DMS79 (cell line): ENCODE results near the gene DOCK9.

Source experiments
- DNase-seq: peaks from one replicate; lab custom pipeline; 2025; lab: John Stamatoyannopoulos, UW

Gene DOCK9

GRCh38 chr13:98795220-98795619, 182.6 kb downstream of the DOCK9 start:
- no peak for DNase-seq

GRCh38 chr13:98794498-98794897, 183.4 kb downstream of the DOCK9 start:
- DNase-seq: no peak

GRCh38 chr13:98792785-98793495, 184.9 kb downstream of the DOCK9 start:
- DNase-seq: no peak

GRCh38 chr13:98792321-98792720, 185.5 kb downstream of the DOCK9 start:
- peak; percentile 30 for DNase-seq

GRCh38 chr13:98791611-98792010, 186.3 kb downstream of the DOCK9 start:
- DNase-seq: no peak

- DNase-seq: no peak
Measured at GRCh38 chr13:98787996-98788395, 189.9 kb downstream of the DOCK9 start.

GRCh38 chr13:98787173-98787572, 190.7 kb downstream of the DOCK9 start:
- DNase-seq: no peak

- peak; percentile 77 for DNase-seq
Measured at GRCh38 chr13:98786023-98786422, 191.8 kb downstream of the DOCK9 start.

- no peak for DNase-seq
Measured at GRCh38 chr13:98785405-98785804, 192.5 kb downstream of the DOCK9 start.

GRCh38 chr13:98784666-98785065, 193.2 kb downstream of the DOCK9 start:
- DNase-seq: no peak

- no peak for DNase-seq
Measured at GRCh38 chr13:98783856-98784478, 193.9 kb downstream of the DOCK9 start.

GRCh38 chr13:98782654-98783053, 195.2 kb downstream of the DOCK9 start:
- DNase-seq: no peak

- no peak for DNase-seq
Measured at GRCh38 chr13:98781905-98782304, 196.0 kb downstream of the DOCK9 start.

GRCh38 chr13:98781470-98781869, 196.4 kb downstream of the DOCK9 start:
- DNase-seq: no peak

- no peak for DNase-seq
Measured at GRCh38 chr13:98781045-98781444, 196.8 kb downstream of the DOCK9 start.

GRCh38 chr13:98780451-98780850, 197.4 kb downstream of the DOCK9 start:
- no peak for DNase-seq

- no peak for DNase-seq
Measured at GRCh38 chr13:98779695-98780094, 198.2 kb downstream of the DOCK9 start.

- no peak for DNase-seq
Measured at GRCh38 chr13:98778749-98779148, 199.1 kb downstream of the DOCK9 start.

GRCh38 chr13:98776644-98777043, 201.2 kb downstream of the DOCK9 start:
- no peak for DNase-seq

GRCh38 chr13:98775844-98776598, 201.8 kb downstream of the DOCK9 start:
- DNase-seq: no peak

GRCh38 chr13:98775386-98775785, 202.5 kb downstream of the DOCK9 start:
- DNase-seq: no peak

GRCh38 chr13:98774776-98775175, 203.1 kb downstream of the DOCK9 start:
- DNase-seq: no peak

- no peak for DNase-seq
Measured at GRCh38 chr13:98773921-98774320, 203.9 kb downstream of the DOCK9 start.
